Heart right ventricle (tissue), 16 donors: ENCODE measurements around the gene MAOA. TPM values are rescaled to one million over a fixed set of nuclear protein-coding genes. Genes with fewer than 3 reads are reported as not detected.

Experiments
- ATAC-seq, 8 donors: fragments of 200-7000 bp; cut with Tn5 transposase; one replicate each; pipeline ENCODE4 v1.9.1; 2020; ENCODE audit warnings: mild to moderate bottlenecking in 8 of 8, moderate library complexity in 8 of 8, moderate number of reproducible peaks in 1 of 8
- DNase-seq, 2 donors: peaks; one replicate each; pipeline ENCODE4 v3.0.0-alpha.2; 2020
- H3K27ac ChIP-seq, 10 donors: fragments of 200-600 bp; sonication (generic) in 2 of 10; one replicate each; pipeline versions ENCODE4 v1.5.0 to v1.8.0; 2020 to 2022; ENCODE audit warnings: mild to moderate bottlenecking in 3 of 10
- H3K27me3 ChIP-seq, 7 donors: fragments of 200-600 bp; one replicate each; pipeline ENCODE4 v1.8.0; 2021 to 2022; ENCODE audit warnings: mild to moderate bottlenecking in 2 of 7
- H3K36me3 ChIP-seq, 9 donors: fragments of 200-600 bp; sonication (generic) in 1 of 9; one replicate each; pipeline versions ENCODE4 v1.5.0 to v1.8.0; 2020 to 2022; ENCODE audit warnings: mild to moderate bottlenecking in 2 of 9
- H3K4me1 ChIP-seq, 9 donors: fragments of 200-600 bp; sonication (generic) in 1 of 9; one replicate each; pipeline versions ENCODE4 v1.5.0 to v1.8.0; 2020 to 2022; ENCODE audit warnings: mild to moderate bottlenecking in 4 of 9
- H3K4me3 ChIP-seq, 10 donors: fragments of 200-600 bp; sonication (generic) in 2 of 10; one replicate each; pipeline versions ENCODE4 v1.5.0 to v1.8.0; 2020 to 2022; ENCODE audit warnings: mild to moderate bottlenecking in 7 of 10, moderate library complexity in 2 of 10
- H3K9me3 ChIP-seq, 11 donors: fragments of 200-600 bp in 10 of 11; sonication (generic) in 2 of 11; one replicate each; pipeline versions ENCODE4 v1.5.0 to v1.8.0; 2013 to 2022; ENCODE audit warnings: mild to moderate bottlenecking in 2 of 11, control low read depth in 1 of 11, moderate library complexity in 1 of 11
- WGBS, 2 donors: extraction: QIAGEN DNeasy Blood & Tissue Kit; methylation state at CpG; one replicate each; pipeline ENCODE4 v1.1.7; 2013; ENCODE audit warnings: inconsistent platforms in 1 of 2; 5-methylcytosine and 5-hydroxymethylcytosine counted together
- intact Hi-C, 10 donors: fragments of 100-400 bp; cut with DNase I; formaldehyde crosslinking; loops; one replicate each; pipeline versions ENCODE4 v1.11.1 to v1.14.2; 2022
- polyA plus RNA-seq, 2 donors: library from polyadenylated mRNA; stranded (reverse); fragments of 200-250 nt; gene quantifications; one replicate each; pipeline ENCODE4 v1.2.3, GENCODE V29; 2013
- total RNA-seq, 10 donors: library from RNA; stranded (reverse); fragmentation: NEBNext Ultra II Directional in 3 of 10; extraction: Animal tissue kit (Norgen Biotek cat#: 25700) in 3 of 10; gene quantifications; one replicate each; pipeline versions ENCODE4 v1.2.1 to v1.2.4, GENCODE V29; 2021 to 2023
- TF ChIP-seq, protein P1 (sequence below), 9 donors: fragments of 200-600 bp; sonication (generic) in 2 of 9; IDR thresholded peaks; one replicate each; pipeline versions ENCODE4 v1.5.0 to v1.8.0; 2021 to 2022; ENCODE audit warnings: antibody characterized with exemption in 9 of 9, mild to moderate bottlenecking in 5 of 9, moderate library complexity in 1 of 9
- donor health status: Arrhythmogenic right ventricular cardiomyopathy.
- donor health status: ischemic (EF 13 %, LVEDD 7.1; RV severe dilation, severe dysfunction).
- donor health status: healthy with polysubstance abuse.
- donor health status: DM: no; HTN: yes; CAD: no.
- donor health status: DM: no; HTN: no; CAD: no.
- donor health status: ischemic (EF 25% LVEDD 6.9; RV normal size, moderate dysfunction).
- donor health status: ischemic (EF 25% LVEDD 5.7; RV mildly dilated, moderate dysfunction).
- donor health status: healthy.
- donor health status: DM: yes; HTN: yes; CAD: no.
- donor health status: Ischemic cardiomyopathy.
- donor health status: ischemic (EF 35%, LVEDD 5.7; RV mildly dilated, moderate dysfunction).
- donor health status: nonischemic (EF 11% LVEDD 7.7; RV severe dilation, severe dysfunction).
- donor health status: DM: yes; HTN: yes; CAD: no.
- donor health status: PGD.
- donor health status: ischemic (EF 29% LVEDD 5.4; RV normal size, mild dysfunction).
- donor health status: nonischemic (EF 23%, LVEDD 6.1; RV moderate dilation, normal function).

MAOA gene
- total and polyA plus RNA-seq, 12 donors = 25.7 to 152 (median 87.8) TPM

- H3K4me1 ChIP-seq = peaks cover 0 to 46% (median 29%) of the 10 kb centered on the region in 9 donors
- no peaks in the 10 kb centered on the region for H3K36me3 ChIP-seq
- WGBS, 2 donors = 14 to 15% methylated on average over 2 of the region's 2 CpGs
- no peaks in the 10 kb centered on the region for H3K9me3 ChIP-seq
- ATAC-seq (peak in 6 of 8 donors; percentile 63 to 82 (median 68)), DNase-seq (no peak)
- intact Hi-C loops = loop anchor here in 4 of 10 donors (5.0 to 10.0 kb wide), 2 partner anchors 45 to 48 kb away; partner anchors contain the start of gene MAOA (in 4 of the 4)
- H3K4me3 ChIP-seq = no peak overlapping the region
- H3K27me3 ChIP-seq = peaks cover 0 to 59% (median 0%) of the 10 kb centered on the region in 7 donors
- TF ChIP-seq, protein P1, sequence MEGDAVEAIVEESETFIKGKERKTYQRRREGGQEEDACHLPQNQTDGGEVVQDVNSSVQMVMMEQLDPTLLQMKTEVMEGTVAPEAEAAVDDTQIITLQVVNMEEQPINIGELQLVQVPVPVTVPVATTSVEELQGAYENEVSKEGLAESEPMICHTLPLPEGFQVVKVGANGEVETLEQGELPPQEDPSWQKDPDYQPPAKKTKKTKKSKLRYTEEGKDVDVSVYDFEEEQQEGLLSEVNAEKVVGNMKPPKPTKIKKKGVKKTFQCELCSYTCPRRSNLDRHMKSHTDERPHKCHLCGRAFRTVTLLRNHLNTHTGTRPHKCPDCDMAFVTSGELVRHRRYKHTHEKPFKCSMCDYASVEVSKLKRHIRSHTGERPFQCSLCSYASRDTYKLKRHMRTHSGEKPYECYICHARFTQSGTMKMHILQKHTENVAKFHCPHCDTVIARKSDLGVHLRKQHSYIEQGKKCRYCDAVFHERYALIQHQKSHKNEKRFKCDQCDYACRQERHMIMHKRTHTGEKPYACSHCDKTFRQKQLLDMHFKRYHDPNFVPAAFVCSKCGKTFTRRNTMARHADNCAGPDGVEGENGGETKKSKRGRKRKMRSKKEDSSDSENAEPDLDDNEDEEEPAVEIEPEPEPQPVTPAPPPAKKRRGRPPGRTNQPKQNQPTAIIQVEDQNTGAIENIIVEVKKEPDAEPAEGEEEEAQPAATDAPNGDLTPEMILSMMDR (IDR thresholded peaks at IDR 0.05) = no peak
- H3K27ac ChIP-seq = peak overlapping the region; percentile 12 to 85 (median 71)
These were observed 46.6 kb downstream of the MAOA start for GRCh38 chrX:43702660-43703059.

DNA sequence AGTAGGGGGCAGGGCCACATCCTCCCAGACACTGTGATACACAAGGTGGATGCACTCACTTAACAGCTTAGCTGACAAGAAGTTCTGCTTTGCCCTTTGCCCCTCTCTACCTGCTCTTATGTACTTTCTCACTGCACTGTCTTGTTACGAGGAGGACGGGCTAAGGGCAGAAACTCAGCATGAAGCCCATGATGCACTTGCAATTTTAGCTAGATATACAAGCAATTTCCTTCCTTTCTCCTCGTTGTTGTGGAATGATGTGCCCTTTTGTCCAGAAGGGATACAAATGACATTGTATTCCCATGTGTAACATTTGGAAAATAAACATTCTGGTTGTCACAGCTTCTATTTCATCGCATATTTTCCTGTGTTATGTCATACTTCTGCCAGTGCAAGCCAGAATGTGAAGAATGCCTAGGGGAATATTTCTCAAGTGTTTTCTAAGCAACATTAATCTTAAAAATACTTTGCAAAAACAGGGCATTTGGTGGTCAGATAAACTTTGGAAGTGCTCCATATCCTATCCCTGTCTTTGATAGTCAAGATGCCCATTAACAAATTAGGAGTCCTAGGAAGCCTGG, 47.2 kb downstream of the MAOA start:
- intact Hi-C loops = loop anchor here in 4 of 10 donors (5.0 to 10.0 kb wide), 2 partner anchors 46 to 48 kb away; partner anchors contain the start of gene MAOA (in 4 of the 4)
- H3K27ac ChIP-seq = peak overlapping the region; percentile 12 to 85 (median 71)
- DNase-seq (no peak), ATAC-seq (peak; percentile 39 to 72 (median 56))
- H3K4me3 ChIP-seq = no peak overlapping the region
- no peaks in the 10 kb centered on the region for H3K36me3 ChIP-seq
- WGBS, 2 donors = 6 to 7% methylated on average over 4 of the region's 4 CpGs
- H3K9me3 ChIP-seq = no peaks in the 10 kb centered on the region
- TF ChIP-seq, protein P1 (IDR thresholded peaks at IDR 0.05) = no peak
- H3K27me3 ChIP-seq = peaks cover 0 to 62% (median 0%) of the 10 kb centered on the region in 7 donors
- peaks cover 0 to 52% (median 29%) of the 10 kb centered on the region in 9 donors for H3K4me1 ChIP-seq

- 85 to 94% methylated on average over 2 of the region's 2 CpGs for WGBS, 2 donors
- Histone ChIP-seq H3K36me3 (no peaks in the 10 kb centered on the region), H3K4me3 (no peak overlapping the region), H3K27me3 (peaks cover 0 to 35% (median 0%) of the 10 kb centered on the region in 7 donors), H3K27ac (peak overlapping the region in 9 of 10 donors; percentile 71 to 87 (median 77)), H3K9me3 (no peaks in the 10 kb centered on the region), H3K4me1 (peaks cover 0 to 67% (median 37%) of the 10 kb centered on the region in 9 donors)
- DNase-seq (no peak), ATAC-seq (no peak)
- intact Hi-C loops = loop anchor here in 3 of 10 donors (5.0 to 10.0 kb wide), 3 partner anchors 35 to 52 kb away; partner anchors contain the start of gene MAOA (in 2 of the 3)
- TF ChIP-seq, protein P1 (IDR thresholded peaks at IDR 0.05) = no peak
These were observed 50.8 kb downstream of the MAOA start for GRCh38 chrX:43706786-43707370.

- Histone ChIP-seq H3K36me3 (no peaks in the 10 kb centered on the region), H3K4me1 (peaks cover 0 to 56% (median 26%) of the 10 kb centered on the region in 9 donors), H3K27me3 (peaks cover 0 to 26% (median 0%) of the 10 kb centered on the region in 7 donors), H3K4me3 (no peak overlapping the region), H3K27ac (peak overlapping the region; percentile 64 to 87 (median 77)), H3K9me3 (peaks cover 0 to under 1% (median 0%) of the 10 kb centered on the region in 11 donors)
- WGBS, 2 donors = 8 to 10% methylated on average over 3 of the region's 3 CpGs
- peak in 7 of 8 donors; percentile 55 to 85 (median 70) for ATAC-seq
- intact Hi-C loops = loop anchor here in 3 of 10 donors (2.0 to 10.0 kb wide), 4 partner anchors 34 to 53 kb away; partner anchors contain the start of gene MAOA (in 2 of the 3)
- DNase-seq = peak; percentile 23 to 40
- TF ChIP-seq, protein P1 (IDR thresholded peaks at IDR 0.05) = no peak
These were observed 51.9 kb downstream of the MAOA start for GRCh38 chrX:43707812-43708548.
